Panc1 (cell line): ENCODE data around the gene SSBP2.

Experiments used
- POLR2AphosphoS5 ChIP-seq: IDR thresholded peaks from 2 replicates; pipeline ENCODE4 v1.6.1; 2012; ENCODE audit warnings: mild to moderate bottlenecking, low read depth, low read length, moderate library complexity
- REST ChIP-seq, 2 experiments: IDR thresholded peaks; 2 replicates each; pipeline ENCODE4 v1.6.1; 2011 to 2012; ENCODE audit warnings: low read depth in 2 of 2, control low read depth in 1 of 2, low read length in 1 of 2, mild to moderate bottlenecking in 1 of 2, moderate library complexity in 1 of 2; ENCODE audit not compliant: insufficient read depth in 1 of 2
- SIN3A ChIP-seq: IDR thresholded peaks from 2 replicates; pipeline ENCODE4 v1.6.1; 2012; ENCODE audit warnings: low read depth, mild to moderate bottlenecking, low read length, moderate library complexity, borderline replicate concordance; ENCODE audit not compliant: insufficient read depth
- TCF7L2 ChIP-seq: IDR thresholded peaks from 2 replicates; pipeline ENCODE4 v1.6.1; 2011; ENCODE audit warnings: mild to moderate bottlenecking, low read depth, low read length, inconsistent platforms
- TF ChIP-seq, protein P1 (sequence below): fragments of 450-650 bp; IDR thresholded peaks from 2 replicates; pipeline ENCODE4 v1.5.1; 2017; ENCODE audit warnings: mild to moderate bottlenecking

DNA sequence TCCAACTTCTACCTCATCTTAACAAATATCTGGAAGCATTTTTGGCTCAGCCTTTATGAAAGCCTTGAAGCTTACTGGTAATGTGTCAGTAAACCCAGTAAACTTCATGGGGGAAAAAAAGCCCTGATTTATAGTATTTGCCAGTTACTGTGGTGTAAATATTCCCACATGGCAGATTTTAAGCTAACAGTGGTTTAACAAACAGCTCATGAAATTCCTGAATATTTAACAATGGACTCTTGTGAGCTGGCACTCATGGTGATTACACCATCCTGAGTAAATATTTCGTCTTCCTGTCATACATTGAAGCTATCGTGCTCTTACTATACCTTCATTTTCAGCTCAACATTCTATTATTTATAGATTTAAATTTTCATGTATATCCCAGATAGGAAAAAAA is 300.0 kb downstream of the SSBP2 start:
- TF ChIP-seq, protein P1, sequence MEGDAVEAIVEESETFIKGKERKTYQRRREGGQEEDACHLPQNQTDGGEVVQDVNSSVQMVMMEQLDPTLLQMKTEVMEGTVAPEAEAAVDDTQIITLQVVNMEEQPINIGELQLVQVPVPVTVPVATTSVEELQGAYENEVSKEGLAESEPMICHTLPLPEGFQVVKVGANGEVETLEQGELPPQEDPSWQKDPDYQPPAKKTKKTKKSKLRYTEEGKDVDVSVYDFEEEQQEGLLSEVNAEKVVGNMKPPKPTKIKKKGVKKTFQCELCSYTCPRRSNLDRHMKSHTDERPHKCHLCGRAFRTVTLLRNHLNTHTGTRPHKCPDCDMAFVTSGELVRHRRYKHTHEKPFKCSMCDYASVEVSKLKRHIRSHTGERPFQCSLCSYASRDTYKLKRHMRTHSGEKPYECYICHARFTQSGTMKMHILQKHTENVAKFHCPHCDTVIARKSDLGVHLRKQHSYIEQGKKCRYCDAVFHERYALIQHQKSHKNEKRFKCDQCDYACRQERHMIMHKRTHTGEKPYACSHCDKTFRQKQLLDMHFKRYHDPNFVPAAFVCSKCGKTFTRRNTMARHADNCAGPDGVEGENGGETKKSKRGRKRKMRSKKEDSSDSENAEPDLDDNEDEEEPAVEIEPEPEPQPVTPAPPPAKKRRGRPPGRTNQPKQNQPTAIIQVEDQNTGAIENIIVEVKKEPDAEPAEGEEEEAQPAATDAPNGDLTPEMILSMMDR, result no peak
- TF ChIP-seq REST (IDR thresholded peaks at IDR 0.05; ENCODE audit: insufficient read depth in 1 of 2, low read depth in 2 of 2, low read length in 1 of 2) (no peak), POLR2AphosphoS5 (no peak), TCF7L2 (no peak), SIN3A (no peak)
